ENCODE results near the gene LIN52.

- TF ChIP-seq CEBPB (IDR thresholded peaks at IDR 0.05; ENCODE audit: low read depth, low read length) (no peak), CTCF (IDR thresholded peaks at IDR 0.05; ENCODE audit: control extremely low read depth in 1 of 3, insufficient read depth in 1 of 3, low read depth in 1 of 3, low read length in 3 of 3) (peak in 1 of 3 experiments; percentile 11; a peak in 1 of 4 replicates), KDM1A (IDR thresholded peaks at IDR 0.05; ENCODE audit: borderline replicate concordance, low read length) (no peak), EZH2 (IDR thresholded peaks at IDR 0.05; ENCODE audit: low read depth, low read length, severe bottlenecking) (no peak), SIN3A (conservative IDR thresholded peaks at IDR 0.05 in 1 of 2, IDR thresholded peaks at IDR 0.05 in 1 of 2; ENCODE audit: low read depth in 1 of 2, low read length in 2 of 2) (peak; percentile 79 to 81; a peak in 2 of 4 replicates), CHD2 (IDR thresholded peaks at IDR 0.05; ENCODE audit: low read length) (peak; percentile 78), FOSL1 (IDR thresholded peaks at IDR 0.05; ENCODE audit: insufficient read depth, low read depth, low read length) (no peak)
These were observed at the start of gene LIN52, which contains the start of gene ALDH6A1 for GRCh38 chr14:74084277-74085046.

Data from H1 (cell line).